Activated naive CD4-positive, alpha-beta T cell treated with anti-CD3 and anti-CD28 coated beads, Interleukin-2, amount 50 U/mL, for 24 hours (primary cell): ENCODE data around the gene ORC4.
"Not testable (repeated sequence)": the region's sequence is repeated elsewhere in the genome, so short reads cannot be mapped to it uniquely, and the experiment has no call there.

ENCODE experiments used
- H3K27ac Mint-ChIP-seq: one replicate; pipeline ENCODE4 v1.8.0; 2021; ENCODE audit warnings: mild to moderate bottlenecking, mixed read lengths
- H3K27me3 Mint-ChIP-seq: one replicate; pipeline ENCODE4 v1.8.0; 2021; ENCODE audit warnings: mixed read lengths
- H3K36me3 Mint-ChIP-seq: one replicate; pipeline ENCODE4 v1.8.0; 2021; ENCODE audit warnings: mixed read lengths
- H3K4me1 Mint-ChIP-seq: one replicate; pipeline ENCODE4 v1.8.0; 2021; ENCODE audit warnings: mixed read lengths
- H3K4me3 Mint-ChIP-seq: one replicate; pipeline ENCODE4 v1.8.0; 2021; ENCODE audit warnings: mild to moderate bottlenecking, mixed read lengths
- H3K9me3 Mint-ChIP-seq: one replicate; pipeline ENCODE4 v1.8.0; 2021; ENCODE audit warnings: mixed read lengths

The ORC4 gene

GRCh38 chr2:147996828-147997227 is 23.7 kb downstream of the ORC4 start:
- Mint-ChIP-seq H3K4me3 (no peak overlapping the region), H3K36me3 (peaks cover 27% of the 10 kb centered on the region), H3K27ac (no peak overlapping the region), H3K9me3 (no peaks in the 10 kb centered on the region), H3K27me3 (no peaks in the 10 kb centered on the region), H3K4me1 (peaks cover 61% of the 10 kb centered on the region)

- not testable (repeated sequence) for H3K9me3 Mint-ChIP-seq, H3K4me3 Mint-ChIP-seq, H3K27me3 Mint-ChIP-seq, H3K27ac Mint-ChIP-seq
- H3K36me3 Mint-ChIP-seq = peaks cover 23% of the 10 kb centered on the region
- H3K4me1 Mint-ChIP-seq = peaks cover 52% of the 10 kb centered on the region
These were observed 25.6 kb downstream of the ORC4 start for GRCh38 chr2:147994965-147995364.

GRCh38 chr2:147989809-147990403 is 30.6 kb downstream of the ORC4 start:
- Mint-ChIP-seq H3K27ac (no peak overlapping the region), H3K4me3 (no peak overlapping the region), H3K27me3 (no peaks in the 10 kb centered on the region), H3K9me3 (no peaks in the 10 kb centered on the region), H3K4me1 (peaks cover 45% of the 10 kb centered on the region), H3K36me3 (peaks cover 6% of the 10 kb centered on the region)

GRCh38 chr2:147989102-147989501 is 31.4 kb downstream of the ORC4 start:
- no peak overlapping the region for H3K27ac Mint-ChIP-seq
- H3K36me3 Mint-ChIP-seq = peaks cover 2% of the 10 kb centered on the region
- no peak overlapping the region for H3K4me3 Mint-ChIP-seq
- H3K9me3 Mint-ChIP-seq = no peaks in the 10 kb centered on the region
- peaks cover 47% of the 10 kb centered on the region for H3K4me1 Mint-ChIP-seq
- H3K27me3 Mint-ChIP-seq = no peaks in the 10 kb centered on the region

- Mint-ChIP-seq H3K36me3 (peaks cover 23% of the 10 kb centered on the region), H3K27ac (no peak overlapping the region), H3K4me3 (no peak overlapping the region), H3K9me3 (peaks cover 6% of the 10 kb centered on the region), H3K27me3 (no peaks in the 10 kb centered on the region), H3K4me1 (peaks cover 74% of the 10 kb centered on the region)
These were observed 39.5 kb downstream of the ORC4 start for GRCh38 chr2:147980940-147981528.

GRCh38 chr2:147977679-147978078 is 42.9 kb downstream of the ORC4 start:
- peaks cover 26% of the 10 kb centered on the region for H3K36me3 Mint-ChIP-seq
- peaks cover 6% of the 10 kb centered on the region for H3K9me3 Mint-ChIP-seq
- no peaks in the 10 kb centered on the region for H3K27me3 Mint-ChIP-seq
- H3K4me1 Mint-ChIP-seq = peaks cover 42% of the 10 kb centered on the region
- no peak overlapping the region for H3K4me3 Mint-ChIP-seq
- no peak overlapping the region for H3K27ac Mint-ChIP-seq

GRCh38 chr2:147976102-147976501 is 44.4 kb downstream of the ORC4 start:
- Mint-ChIP-seq H3K27me3 (no peaks in the 10 kb centered on the region), H3K9me3 (peaks cover 6% of the 10 kb centered on the region), H3K36me3 (peaks cover 33% of the 10 kb centered on the region), H3K27ac (no peak overlapping the region), H3K4me3 (no peak overlapping the region), H3K4me1 (peaks cover 27% of the 10 kb centered on the region)

- Mint-ChIP-seq H3K4me1 (peaks cover 10% of the 10 kb centered on the region), H3K36me3 (peaks cover 64% of the 10 kb centered on the region), H3K27ac (no peak overlapping the region), H3K27me3 (no peaks in the 10 kb centered on the region), H3K9me3 (peaks cover 36% of the 10 kb centered on the region), H3K4me3 (no peak overlapping the region)
These were observed 52.0 kb downstream of the ORC4 start for GRCh38 chr2:147968571-147968970.

GRCh38 chr2:147952118-147952517 is 68.4 kb downstream of the ORC4 start:
- Mint-ChIP-seq H3K27ac (no peak overlapping the region), H3K36me3 (peaks cover 10% of the 10 kb centered on the region), H3K9me3 (no peaks in the 10 kb centered on the region), H3K27me3 (no peaks in the 10 kb centered on the region), H3K4me1 (no peaks in the 10 kb centered on the region), H3K4me3 (no peak overlapping the region)

- Mint-ChIP-seq H3K27me3 (no peaks in the 10 kb centered on the region), H3K36me3 (peaks cover 14% of the 10 kb centered on the region), H3K27ac (peak overlapping the region; percentile 12), H3K9me3 (no peaks in the 10 kb centered on the region), H3K4me1 (peaks cover 3% of the 10 kb centered on the region), H3K4me3 (no peak overlapping the region)
These were observed 74.9 kb downstream of the ORC4 start for GRCh38 chr2:147945660-147946059.

GRCh38 chr2:147939313-147939712 is 81.2 kb downstream of the ORC4 start:
- H3K9me3 Mint-ChIP-seq = no peaks in the 10 kb centered on the region
- no peak overlapping the region for H3K4me3 Mint-ChIP-seq
- no peaks in the 10 kb centered on the region for H3K27me3 Mint-ChIP-seq
- peak overlapping the region; percentile 30 for H3K27ac Mint-ChIP-seq
- no peaks in the 10 kb centered on the region for H3K4me1 Mint-ChIP-seq
- peaks cover 8% of the 10 kb centered on the region for H3K36me3 Mint-ChIP-seq

GRCh38 chr2:147937744-147938349 is 82.7 kb downstream of the ORC4 start:
- H3K4me3 Mint-ChIP-seq = no peak overlapping the region
- H3K27me3 Mint-ChIP-seq = no peaks in the 10 kb centered on the region
- no peak overlapping the region for H3K27ac Mint-ChIP-seq
- H3K36me3 Mint-ChIP-seq = peaks cover 8% of the 10 kb centered on the region
- no peaks in the 10 kb centered on the region for H3K4me1 Mint-ChIP-seq
- H3K9me3 Mint-ChIP-seq = no peaks in the 10 kb centered on the region

GRCh38 chr2:147934881-147935620 is 85.5 kb downstream of the ORC4 start:
- no peaks in the 10 kb centered on the region for H3K4me1 Mint-ChIP-seq
- no peaks in the 10 kb centered on the region for H3K9me3 Mint-ChIP-seq
- H3K36me3 Mint-ChIP-seq = peaks cover 4% of the 10 kb centered on the region
- no peaks in the 10 kb centered on the region for H3K27me3 Mint-ChIP-seq
- H3K4me3 Mint-ChIP-seq = no peak overlapping the region
- no peak overlapping the region for H3K27ac Mint-ChIP-seq

- H3K4me1 Mint-ChIP-seq = no peaks in the 10 kb centered on the region
- H3K4me3 Mint-ChIP-seq = no peak overlapping the region
- H3K27me3 Mint-ChIP-seq = no peaks in the 10 kb centered on the region
- H3K36me3 Mint-ChIP-seq = peaks cover 6% of the 10 kb centered on the region
- H3K9me3 Mint-ChIP-seq = no peaks in the 10 kb centered on the region
- H3K27ac Mint-ChIP-seq = no peak overlapping the region
These were observed 86.6 kb downstream of the ORC4 start for GRCh38 chr2:147933931-147934330.

- Mint-ChIP-seq H3K4me1 (peaks cover 26% of the 10 kb centered on the region), H3K9me3 (no peaks in the 10 kb centered on the region), H3K4me3 (no peak overlapping the region), H3K36me3 (peaks cover 9% of the 10 kb centered on the region), H3K27me3 (no peaks in the 10 kb centered on the region), H3K27ac (no peak overlapping the region)
These were observed 93.4 kb downstream of the ORC4 start for GRCh38 chr2:147927053-147927588.

GRCh38 chr2:147925886-147926285 is 94.7 kb downstream of the ORC4 start:
- H3K4me1 Mint-ChIP-seq = peaks cover 26% of the 10 kb centered on the region
- H3K27ac Mint-ChIP-seq = peak overlapping the region; percentile 66
- no peaks in the 10 kb centered on the region for H3K9me3 Mint-ChIP-seq
- H3K4me3 Mint-ChIP-seq = no peak overlapping the region
- H3K36me3 Mint-ChIP-seq = peaks cover 7% of the 10 kb centered on the region
- no peaks in the 10 kb centered on the region for H3K27me3 Mint-ChIP-seq
